Vagina (tissue), 2 donors: ENCODE data around the gene PDE11A.

ENCODE experiments used
- CTCF ChIP-seq, 3 experiments: fragments of 450-650 bp in 2 of 3; fragments of 200-600 bp in 1 of 3; sonication (generic) in 1 of 3; IDR thresholded peaks; one replicate each; pipeline ENCODE4 v1.5.1; 2017 to 2019; ENCODE audit warnings: antibody characterized with exemption in 3 of 3, mild to moderate bottlenecking in 2 of 3, moderate library complexity in 2 of 3
- POLR2A ChIP-seq, 2 donors: fragments of 450-650 bp; IDR thresholded peaks; one replicate each; pipeline ENCODE4 v1.6.1; 2017; ENCODE audit warnings: antibody characterized with exemption in 2 of 2, mild to moderate bottlenecking in 2 of 2, moderate library complexity in 2 of 2
- POLR2AphosphoS5 ChIP-seq, 2 donors: sonication (generic); formaldehyde crosslinking; IDR thresholded peaks; one replicate each; pipeline ENCODE4 v1.9.0; 2017; ENCODE audit warnings: antibody characterized with exemption in 2 of 2, mild to moderate bottlenecking in 2 of 2, low read depth in 1 of 2; ENCODE audit not compliant: insufficient read depth in 1 of 2

- TF ChIP-seq CTCF (IDR thresholded peaks at IDR 0.05): no peak
- no peak for TF ChIP-seq POLR2A (IDR thresholded peaks at IDR 0.05)
- TF ChIP-seq POLR2AphosphoS5 (IDR thresholded peaks at IDR 0.05; ENCODE audit: insufficient read depth in 1 of 2, low read depth in 1 of 2): no peak
These were observed 172.5 kb downstream of the PDE11A start for GRCh38 chr2:177900082-177900481.
